ENCODE data around the gene MT1G. TPM values are rescaled to one million over a fixed set of nuclear protein-coding genes. Genes with fewer than 3 reads are reported as not detected.

The MT1G gene
- total and polyA plus RNA-seq, 11 donors = 1.4 to 19.1 (median 6.6) TPM; not detected in 7

DNA sequence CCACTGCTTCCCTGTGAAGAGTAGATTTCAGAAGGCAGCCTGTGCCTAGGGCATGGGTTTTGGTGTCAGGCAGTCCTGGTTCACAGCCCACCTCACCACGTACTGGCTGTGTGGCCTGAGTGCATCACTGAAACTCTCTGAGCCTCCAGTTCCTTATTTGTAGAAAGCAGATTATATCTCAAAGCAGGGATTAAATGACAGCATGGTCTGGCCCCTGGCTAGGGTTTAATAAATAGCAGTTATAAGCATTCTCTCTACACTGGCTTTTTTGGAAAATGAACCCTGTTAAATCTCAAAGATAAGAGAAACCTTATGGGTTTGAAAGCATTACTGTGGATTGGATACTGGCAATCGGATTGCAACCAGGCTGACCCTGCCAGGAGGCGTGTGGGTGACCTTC lies 38.3 kb downstream of the MT1G start:
- peak overlapping the region in 1 of 12 donors; percentile 45 for H3K27ac ChIP-seq

DNA sequence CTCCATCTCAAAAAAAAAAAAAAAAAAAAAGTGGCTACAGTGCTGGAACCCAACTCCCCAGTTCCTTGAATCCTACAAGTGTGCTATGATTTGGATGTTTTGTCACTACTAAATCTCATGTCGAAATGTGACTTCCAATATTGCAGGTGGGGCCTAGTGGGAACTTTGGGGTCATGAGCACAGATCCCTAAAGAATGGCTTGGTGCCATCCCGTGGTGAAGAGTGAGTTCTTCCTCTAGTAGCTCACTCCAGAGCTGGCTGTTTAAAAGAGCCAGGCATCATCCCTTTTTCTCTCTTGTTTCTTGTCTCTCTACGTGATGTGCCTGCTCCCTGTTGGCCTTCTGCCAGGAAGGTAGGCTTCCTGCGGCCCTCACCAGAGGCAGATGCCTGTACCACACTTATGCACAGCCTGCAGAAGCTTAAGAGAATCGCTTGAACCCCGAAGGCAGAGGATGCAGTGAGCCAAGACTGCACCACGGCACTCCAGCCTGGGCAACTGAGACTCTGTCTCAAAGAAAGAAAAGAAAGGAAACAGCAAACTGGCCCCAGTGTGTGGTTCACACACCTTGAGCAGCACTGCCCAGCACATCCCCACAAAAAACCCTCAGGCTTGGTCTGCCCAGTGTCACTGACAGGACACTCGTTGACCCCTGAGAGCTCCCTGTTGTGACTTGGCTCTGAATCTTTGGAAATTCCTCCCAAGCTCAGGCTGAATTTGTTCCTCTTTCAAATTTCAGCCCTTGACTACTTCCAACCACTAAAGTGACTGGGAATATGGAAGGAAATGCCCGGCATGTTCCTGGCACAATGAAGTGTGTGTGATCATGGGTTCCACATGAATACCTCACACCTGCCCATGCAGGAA lies 39.1 kb downstream of the MT1G start:
- DNase-seq (no peak), ATAC-seq (no peak)
- peak overlapping the region in 3 of 12 donors; percentile 28 to 92 (median 45) for H3K27ac ChIP-seq
- peaks cover 0 to 35% (median 16%) of the 10 kb centered on the region in 12 donors for H3K4me1 ChIP-seq
- H3K4me3 ChIP-seq = no peak overlapping the region
- TF ChIP-seq POLR2A (IDR thresholded peaks at IDR 0.05) = no peak
- TF ChIP-seq, protein P1, sequence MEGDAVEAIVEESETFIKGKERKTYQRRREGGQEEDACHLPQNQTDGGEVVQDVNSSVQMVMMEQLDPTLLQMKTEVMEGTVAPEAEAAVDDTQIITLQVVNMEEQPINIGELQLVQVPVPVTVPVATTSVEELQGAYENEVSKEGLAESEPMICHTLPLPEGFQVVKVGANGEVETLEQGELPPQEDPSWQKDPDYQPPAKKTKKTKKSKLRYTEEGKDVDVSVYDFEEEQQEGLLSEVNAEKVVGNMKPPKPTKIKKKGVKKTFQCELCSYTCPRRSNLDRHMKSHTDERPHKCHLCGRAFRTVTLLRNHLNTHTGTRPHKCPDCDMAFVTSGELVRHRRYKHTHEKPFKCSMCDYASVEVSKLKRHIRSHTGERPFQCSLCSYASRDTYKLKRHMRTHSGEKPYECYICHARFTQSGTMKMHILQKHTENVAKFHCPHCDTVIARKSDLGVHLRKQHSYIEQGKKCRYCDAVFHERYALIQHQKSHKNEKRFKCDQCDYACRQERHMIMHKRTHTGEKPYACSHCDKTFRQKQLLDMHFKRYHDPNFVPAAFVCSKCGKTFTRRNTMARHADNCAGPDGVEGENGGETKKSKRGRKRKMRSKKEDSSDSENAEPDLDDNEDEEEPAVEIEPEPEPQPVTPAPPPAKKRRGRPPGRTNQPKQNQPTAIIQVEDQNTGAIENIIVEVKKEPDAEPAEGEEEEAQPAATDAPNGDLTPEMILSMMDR (IDR thresholded peaks at IDR 0.05) = no peak
- WGBS, 4 donors = 67 to 78% (median 73%) methylated on average over 9 of the region's 9 CpGs
- peaks cover 0 to 19% (median 0%) of the 10 kb centered on the region in 9 donors for H3K27me3 ChIP-seq
- H3K36me3 ChIP-seq = no peaks in the 10 kb centered on the region
- intact Hi-C loops (cut with DNase I) = loop anchor here in 1 of 10 donors (5.0 kb wide), 1 partner anchor 54 kb away; the partner anchor contains the start of gene MT1X
- H3K9me3 ChIP-seq = no peaks in the 10 kb centered on the region

More for the DNA sequence above, 38.3 kb downstream of the MT1G start:
- ATAC-seq (no peak), DNase-seq (no peak)
- peaks cover 0 to 27% (median under 1%) of the 10 kb centered on the region in 9 donors for H3K27me3 ChIP-seq
- H3K4me1 ChIP-seq = peaks cover 0 to 36% (median 16%) of the 10 kb centered on the region in 12 donors
- intact Hi-C loops (cut with DNase I) = loop anchor here in 1 of 10 donors (5.0 kb wide), 1 partner anchor 53 kb away; the partner anchor contains the start of gene MT1X
- H3K9me3 ChIP-seq = no peaks in the 10 kb centered on the region
- 89 to 95% (median 91%) methylated on average over 3 of the region's 3 CpGs for WGBS, 4 donors
- no peak for TF ChIP-seq POLR2A (IDR thresholded peaks at IDR 0.05)
- TF ChIP-seq, protein P1 (IDR thresholded peaks at IDR 0.05) = no peak
- no peak overlapping the region for H3K4me3 ChIP-seq
- no peaks in the 10 kb centered on the region for H3K36me3 ChIP-seq

DNA sequence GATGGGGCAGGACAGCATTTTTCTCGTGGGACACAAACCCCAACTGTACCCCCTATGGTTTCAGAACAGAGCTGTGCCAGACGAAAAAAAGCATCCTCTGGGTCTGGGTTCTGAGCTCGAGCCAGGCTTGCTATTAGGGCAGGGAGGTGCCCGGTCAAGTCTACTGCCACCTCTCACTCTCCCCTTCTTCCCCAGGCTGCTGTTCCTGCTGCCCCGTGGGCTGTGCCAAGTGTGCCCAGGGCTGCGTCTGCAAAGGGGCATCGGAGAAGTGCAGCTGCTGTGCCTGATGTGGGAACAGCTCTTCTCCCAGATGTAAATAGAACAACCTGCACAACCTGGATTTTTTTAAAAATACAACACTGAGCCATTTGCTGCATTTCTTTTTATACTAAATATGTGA lies 41.2 kb downstream of the MT1G start:
- Histone ChIP-seq H3K9me3 (no peaks in the 10 kb centered on the region), H3K27me3 (peaks cover 0 to 3% (median 0%) of the 10 kb centered on the region in 9 donors), H3K27ac (peak overlapping the region; percentile 81 to 99 (median 96)), H3K4me1 (peaks cover 0 to 30% (median 13%) of the 10 kb centered on the region in 12 donors), H3K4me3 (peak overlapping the region; percentile 56 to 95 (median 70)), H3K36me3 (no peaks in the 10 kb centered on the region)
- no peak for TF ChIP-seq POLR2A (IDR thresholded peaks at IDR 0.05)
- TF ChIP-seq, protein P1 (IDR thresholded peaks at IDR 0.05) = no peak
- intact Hi-C loops (cut with DNase I) = loop anchor here in 3 of 10 donors (2.0 to 5.0 kb wide), 3 partner anchors 16 to 56 kb away; partner anchors contain the start of genes MT1X (in 1 of the 3) and MT2A (in 1 of the 3)
- peak in 1 of 4 donors; percentile 17 for ATAC-seq
- 45 to 60% (median 54%) methylated on average over 7 of the region's 7 CpGs for WGBS, 4 donors
- peak in 1 of 5 donors; percentile 50 for DNase-seq

Data from heart left ventricle (tissue), 16 donors.